Measurements from ENCODE around the gene TET2. TPM values are rescaled to one million over a fixed set of nuclear protein-coding genes. Genes with fewer than 3 reads are reported as not detected.
"Not testable (repeated sequence)": the region's sequence is repeated elsewhere in the genome, so short reads cannot be mapped to it uniquely, and the experiment has no call there.

TET2 gene
- total RNA-seq, 1 experiment from 2014 or later, result 22.8 TPM

GRCh38 chr4:105293360-105293759 lies 146.7 kb downstream of the TET2 start:
- Histone ChIP-seq H3K4me3 (ENCODE audit: low read depth, low read length, poor library complexity, severe bottlenecking) (no peak overlapping the region), H3K27ac (ENCODE audit: low read depth, low read length, poor library complexity, severe bottlenecking) (no peak overlapping the region), H3K36me3 (ENCODE audit: insufficient read depth, low read length, poor library complexity, severe bottlenecking) (no peaks in the 10 kb centered on the region), H3K27me3 (replicated peaks; ENCODE audit: insufficient read depth, low read depth, low read length, poor library complexity) (no peaks in the 10 kb centered on the region), H3K9me3 (ENCODE audit: low read depth, low read length, poor library complexity, severe bottlenecking) (no peaks in the 10 kb centered on the region), H3K4me1 (ENCODE audit: insufficient read depth, low read length, poor library complexity, severe bottlenecking) (no peaks in the 10 kb centered on the region)
- intact Hi-C loops (cut with micrococcal nuclease; ENCODE audit: unreplicated experiment), result no loop called here
- CTCF ChIA-PET, result no interaction called here
- no peak for DNase-seq (ENCODE audit: low spot score)
- POLR2A ChIA-PET (ENCODE audit: low non-redundant PET), result no interaction called here
- no peak for TF ChIP-seq EZH2 (IDR thresholded peaks at IDR 0.05; ENCODE audit: borderline replicate concordance, low read depth, low read length, poor library complexity, severe bottlenecking)
- TF ChIP-seq, protein P1, sequence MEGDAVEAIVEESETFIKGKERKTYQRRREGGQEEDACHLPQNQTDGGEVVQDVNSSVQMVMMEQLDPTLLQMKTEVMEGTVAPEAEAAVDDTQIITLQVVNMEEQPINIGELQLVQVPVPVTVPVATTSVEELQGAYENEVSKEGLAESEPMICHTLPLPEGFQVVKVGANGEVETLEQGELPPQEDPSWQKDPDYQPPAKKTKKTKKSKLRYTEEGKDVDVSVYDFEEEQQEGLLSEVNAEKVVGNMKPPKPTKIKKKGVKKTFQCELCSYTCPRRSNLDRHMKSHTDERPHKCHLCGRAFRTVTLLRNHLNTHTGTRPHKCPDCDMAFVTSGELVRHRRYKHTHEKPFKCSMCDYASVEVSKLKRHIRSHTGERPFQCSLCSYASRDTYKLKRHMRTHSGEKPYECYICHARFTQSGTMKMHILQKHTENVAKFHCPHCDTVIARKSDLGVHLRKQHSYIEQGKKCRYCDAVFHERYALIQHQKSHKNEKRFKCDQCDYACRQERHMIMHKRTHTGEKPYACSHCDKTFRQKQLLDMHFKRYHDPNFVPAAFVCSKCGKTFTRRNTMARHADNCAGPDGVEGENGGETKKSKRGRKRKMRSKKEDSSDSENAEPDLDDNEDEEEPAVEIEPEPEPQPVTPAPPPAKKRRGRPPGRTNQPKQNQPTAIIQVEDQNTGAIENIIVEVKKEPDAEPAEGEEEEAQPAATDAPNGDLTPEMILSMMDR (conservative IDR thresholded peaks at IDR 0.05; ENCODE audit: low read depth, low read length), result no peak
- BruUV-seq (replicated peaks), result no TSS peak

DNA sequence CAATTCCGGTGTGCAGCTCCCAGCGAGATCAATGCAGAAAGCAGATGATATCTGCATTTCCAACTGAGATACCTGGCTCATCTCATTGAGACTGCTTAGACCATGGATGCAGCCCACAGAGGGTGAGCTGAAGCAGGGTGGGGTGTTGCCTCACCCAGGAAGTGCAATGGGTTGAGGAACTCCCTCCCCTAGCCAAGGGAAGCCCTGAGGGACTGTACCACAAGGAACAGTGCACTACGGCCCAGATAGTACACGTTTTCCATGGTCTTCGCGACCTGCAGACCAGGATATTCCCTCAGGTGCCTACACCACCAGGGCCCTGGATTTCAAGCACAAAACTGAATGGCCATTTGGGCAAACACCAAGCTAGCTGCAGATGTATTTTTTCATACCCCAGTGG lies 150.0 kb downstream of the TET2 start:
- no peaks in the 10 kb centered on the region for H3K9me3 ChIP-seq (ENCODE audit: low read depth, low read length, poor library complexity, severe bottlenecking)
- TF ChIP-seq, protein P1 (conservative IDR thresholded peaks at IDR 0.05; ENCODE audit: low read depth, low read length), result no peak
- no peak for TF ChIP-seq EZH2 (IDR thresholded peaks at IDR 0.05; ENCODE audit: borderline replicate concordance, low read depth, low read length, poor library complexity, severe bottlenecking)
- no peaks in the 10 kb centered on the region for H3K4me1 ChIP-seq (ENCODE audit: insufficient read depth, low read length, poor library complexity, severe bottlenecking)
- intact Hi-C loops (cut with micrococcal nuclease; ENCODE audit: unreplicated experiment), result no loop called here
- ChIA-PET POLR2A (ENCODE audit: low non-redundant PET) (no interaction called here), CTCF (no interaction called here)
- no peaks in the 10 kb centered on the region for H3K27me3 ChIP-seq (replicated peaks; ENCODE audit: insufficient read depth, low read depth, low read length, poor library complexity)
- no peak overlapping the region for H3K27ac ChIP-seq (ENCODE audit: low read depth, low read length, poor library complexity, severe bottlenecking)
- DNase-seq (ENCODE audit: low spot score), result no peak
- H3K36me3 ChIP-seq (ENCODE audit: insufficient read depth, low read length, poor library complexity, severe bottlenecking), result no peaks in the 10 kb centered on the region
- no peak overlapping the region for H3K4me3 ChIP-seq (ENCODE audit: low read depth, low read length, poor library complexity, severe bottlenecking)
- no TSS peak for BruUV-seq (replicated peaks)

GRCh38 chr4:105299027-105299426 lies 152.4 kb downstream of the TET2 start:
- CTCF ChIA-PET; BruUV-seq (replicated peaks); H3K36me3 ChIP-seq (ENCODE audit: insufficient read depth, low read length, poor library complexity, severe bottlenecking); H3K4me1 ChIP-seq (ENCODE audit: insufficient read depth, low read length, poor library complexity, severe bottlenecking); H3K9me3 ChIP-seq (ENCODE audit: low read depth, low read length, poor library complexity, severe bottlenecking); H3K4me3 ChIP-seq (ENCODE audit: low read depth, low read length, poor library complexity, severe bottlenecking); DNase-seq (ENCODE audit: low spot score); H3K27ac ChIP-seq (ENCODE audit: low read depth, low read length, poor library complexity, severe bottlenecking); intact Hi-C loops (cut with micrococcal nuclease; ENCODE audit: unreplicated experiment); H3K27me3 ChIP-seq (replicated peaks; ENCODE audit: insufficient read depth, low read depth, low read length, poor library complexity); POLR2A ChIA-PET (ENCODE audit: low non-redundant PET): not testable (repeated sequence)

DNA sequence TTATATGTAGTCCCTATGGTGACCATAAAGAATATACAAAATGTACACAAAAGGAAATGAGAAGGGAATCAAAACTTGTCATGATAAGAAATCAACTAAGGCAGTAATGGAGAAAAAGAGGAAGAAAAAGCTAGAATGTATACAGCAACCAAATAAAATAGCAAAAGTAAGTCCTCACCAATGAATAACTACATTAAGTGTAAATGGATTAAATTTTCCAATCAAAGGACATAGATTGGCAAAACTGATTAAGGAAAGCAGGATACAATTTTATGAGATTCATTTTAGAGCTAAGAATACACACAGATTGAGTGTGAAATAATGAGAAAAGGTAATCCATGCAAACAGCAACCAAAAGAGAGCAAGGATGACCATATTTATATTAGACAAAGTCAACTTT lies 157.4 kb downstream of the TET2 start:
- no peaks in the 10 kb centered on the region for H3K27me3 ChIP-seq (replicated peaks; ENCODE audit: insufficient read depth, low read depth, low read length, poor library complexity)
- no peak overlapping the region for H3K27ac ChIP-seq (ENCODE audit: low read depth, low read length, poor library complexity, severe bottlenecking)
- POLR2A ChIA-PET (ENCODE audit: low non-redundant PET), result no interaction called here
- peaks cover 7% of the 10 kb centered on the region for H3K9me3 ChIP-seq (ENCODE audit: low read depth, low read length, poor library complexity, severe bottlenecking)
- intact Hi-C loops (cut with micrococcal nuclease; ENCODE audit: unreplicated experiment), result no loop called here
- TF ChIP-seq, protein P1 (conservative IDR thresholded peaks at IDR 0.05; ENCODE audit: low read depth, low read length), result no peak
- TF ChIP-seq EZH2 (IDR thresholded peaks at IDR 0.05; ENCODE audit: borderline replicate concordance, low read depth, low read length, poor library complexity, severe bottlenecking), result no peak
- no peaks in the 10 kb centered on the region for H3K4me1 ChIP-seq (ENCODE audit: insufficient read depth, low read length, poor library complexity, severe bottlenecking)
- no peak for DNase-seq (ENCODE audit: low spot score)
- H3K36me3 ChIP-seq (ENCODE audit: insufficient read depth, low read length, poor library complexity, severe bottlenecking), result no peaks in the 10 kb centered on the region
- CTCF ChIA-PET, result no interaction called here
- no TSS peak for BruUV-seq (replicated peaks)
- no peak overlapping the region for H3K4me3 ChIP-seq (ENCODE audit: low read depth, low read length, poor library complexity, severe bottlenecking)

Measured in A673 (cell line).